Fibroblast of upper back skin (primary cell): ENCODE measurements around the gene TEX44.
"Not testable (repeated sequence)": the region's sequence is repeated elsewhere in the genome, so short reads cannot be mapped to it uniquely, and the experiment has no call there.

ENCODE experiments used
- DNase-seq: peaks from one replicate; pipeline ENCODE4 v3.0.0-alpha.2; 2013

TEX44 gene

DNA sequence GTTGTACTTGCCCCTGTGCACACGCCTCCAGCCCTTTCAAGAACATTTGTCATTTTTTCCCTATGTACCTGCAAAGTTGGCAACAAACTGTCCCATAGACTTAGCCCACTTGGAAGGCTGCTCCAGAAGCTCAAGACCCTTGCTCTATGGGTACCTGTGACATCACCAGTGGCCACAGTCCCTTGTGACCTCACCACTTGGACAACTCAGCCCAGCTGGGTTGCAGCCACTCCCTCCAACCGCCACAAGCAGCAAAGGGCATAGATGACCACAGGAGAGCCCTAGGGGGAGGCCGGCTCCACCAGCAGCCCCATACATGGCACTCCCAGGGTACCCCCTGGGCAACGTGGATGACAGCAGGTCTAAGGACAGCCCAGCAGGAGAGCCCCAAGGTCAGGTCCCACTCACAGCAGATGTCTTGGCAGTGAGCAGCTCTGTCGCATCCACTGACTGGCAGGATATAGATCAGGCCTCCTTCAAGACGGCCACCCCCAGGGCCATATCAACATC, at the start of gene TEX44:
Gene TEX44 (plus strand): TSS at position 229 of the 510 bp plus-strand sequence. CDS start 88 bp downstream, at position 317.
- no peak for DNase-seq

DNA sequence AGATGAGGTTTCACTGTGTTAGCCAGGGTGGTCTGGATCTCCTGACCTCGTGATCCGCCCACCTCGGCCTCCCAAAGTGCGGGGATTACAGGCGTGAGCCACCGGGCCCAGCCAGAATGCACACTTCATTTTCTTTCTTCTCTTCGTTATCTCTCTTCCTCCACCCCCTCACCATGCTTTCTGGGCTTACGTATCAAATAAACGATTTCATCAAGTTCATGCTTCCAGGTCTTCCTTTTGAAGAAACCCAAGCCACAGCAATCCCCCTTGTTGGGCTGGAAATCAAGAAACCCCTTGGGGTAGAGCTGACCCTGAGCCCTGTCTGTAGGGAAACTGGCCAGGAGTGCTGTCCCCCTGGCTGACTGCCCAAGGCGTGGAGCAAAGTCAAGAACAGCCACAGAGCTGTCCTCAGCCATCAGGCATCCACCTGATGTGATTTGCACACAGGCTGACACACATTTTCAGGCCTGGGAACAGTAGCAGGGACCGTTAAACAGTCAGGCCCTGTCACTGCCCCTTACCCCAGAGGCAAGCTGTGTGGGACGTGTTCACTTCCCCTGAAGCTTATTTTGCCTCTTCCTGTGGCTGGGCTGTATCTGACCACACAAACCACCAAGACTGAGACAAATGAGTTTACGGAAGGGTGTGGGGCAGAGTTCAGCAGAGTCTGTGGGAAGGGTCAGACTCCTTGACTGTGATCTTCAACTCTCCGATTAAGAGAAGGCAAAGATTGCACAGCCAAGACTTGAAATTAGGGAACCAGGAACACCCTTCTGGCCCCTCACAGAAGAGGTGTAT, 47.4 kb upstream of the TEX44 start:
- peak; percentile 15 for DNase-seq

DNA sequence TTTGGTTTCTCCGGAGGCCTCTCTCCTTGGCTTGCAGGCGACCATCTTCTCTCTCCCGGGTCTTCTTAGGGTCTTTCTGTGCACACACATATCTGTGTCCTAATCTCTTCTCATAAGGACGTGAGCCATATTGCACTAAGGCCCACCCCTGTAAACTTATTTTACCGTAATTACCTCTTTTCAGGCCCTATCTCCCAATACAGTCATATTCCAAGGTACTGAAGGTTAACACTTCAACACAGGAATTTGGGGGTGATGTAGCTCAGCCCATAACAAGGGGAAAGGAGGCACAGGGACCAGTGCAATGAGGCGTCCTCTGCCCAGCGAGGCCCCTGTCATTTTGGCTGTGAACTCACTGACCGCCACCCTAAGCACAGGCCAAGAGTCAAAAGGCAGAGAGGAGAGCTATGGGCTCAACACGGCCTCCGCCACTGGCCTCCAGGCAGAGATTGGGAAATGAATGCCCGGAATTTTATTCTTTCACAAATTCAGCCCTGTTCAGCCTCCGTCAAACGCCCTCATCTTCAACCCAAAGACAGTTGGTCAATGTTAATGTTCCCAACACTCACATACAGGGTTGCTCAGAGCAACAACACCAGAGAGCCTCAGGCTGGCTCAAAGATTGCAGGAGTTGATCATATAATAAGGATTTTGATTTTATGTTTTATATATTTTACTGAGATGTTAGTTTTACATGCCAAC, 46.5 kb upstream of the TEX44 start:
- no peak for DNase-seq

DNA sequence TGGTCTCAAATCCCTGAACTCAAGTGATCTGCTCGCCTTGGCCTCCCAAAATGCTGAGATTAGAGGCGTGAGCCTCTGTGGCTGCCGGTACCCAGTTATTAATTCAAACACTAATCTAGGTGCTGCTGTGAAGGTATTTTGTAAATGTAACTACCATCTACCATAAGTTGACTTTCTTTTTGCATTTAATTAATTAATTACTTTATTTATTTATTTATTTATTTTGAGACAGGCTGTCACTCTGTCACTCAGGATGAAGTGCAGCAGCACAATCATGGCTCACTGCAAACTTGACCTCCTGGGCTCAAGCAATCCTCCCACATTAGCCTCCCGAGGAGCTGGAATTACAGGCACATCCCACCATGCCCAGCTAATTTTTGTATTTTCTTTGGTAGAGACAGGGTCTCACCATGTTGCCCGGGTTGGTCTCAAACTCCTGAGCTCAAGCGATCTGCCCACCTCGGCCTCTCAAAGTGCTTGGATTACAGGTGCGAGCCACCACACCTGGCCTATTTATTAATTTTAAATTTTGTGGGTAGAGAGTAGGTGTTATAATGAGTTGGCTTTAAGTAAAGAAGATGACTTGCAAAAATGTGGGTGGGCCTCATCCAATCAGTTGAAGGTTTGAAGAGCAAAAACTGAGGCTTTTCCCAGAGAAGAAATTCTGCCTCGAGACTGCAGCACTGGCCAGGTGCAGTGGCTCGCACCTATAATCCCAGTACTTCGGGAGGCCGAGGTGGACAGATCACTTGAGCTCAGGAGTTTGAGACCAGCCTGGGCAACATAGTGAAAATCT, 45.2 kb upstream of the TEX44 start:
- DNase-seq: no peak

DNA sequence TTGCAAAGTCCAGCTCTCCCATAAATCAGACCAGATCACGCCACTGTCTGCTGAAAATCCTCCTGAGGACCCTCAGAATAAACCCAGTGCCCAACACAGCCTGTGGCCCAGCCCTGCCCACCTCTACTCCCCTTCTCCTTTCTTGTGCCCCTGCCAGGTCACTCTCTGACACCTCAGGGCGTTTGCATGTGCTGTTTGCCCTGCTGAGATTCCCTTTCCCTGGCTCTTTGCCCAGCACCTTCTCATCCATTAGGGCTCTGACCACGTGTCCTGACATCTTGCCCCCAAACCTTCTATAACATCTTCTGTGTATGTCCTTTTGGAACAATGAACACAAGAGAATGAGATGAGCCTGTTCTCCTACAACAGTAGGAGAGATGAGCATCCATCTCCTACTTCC, 43.9 kb upstream of the TEX44 start:
- no peak for DNase-seq

DNA sequence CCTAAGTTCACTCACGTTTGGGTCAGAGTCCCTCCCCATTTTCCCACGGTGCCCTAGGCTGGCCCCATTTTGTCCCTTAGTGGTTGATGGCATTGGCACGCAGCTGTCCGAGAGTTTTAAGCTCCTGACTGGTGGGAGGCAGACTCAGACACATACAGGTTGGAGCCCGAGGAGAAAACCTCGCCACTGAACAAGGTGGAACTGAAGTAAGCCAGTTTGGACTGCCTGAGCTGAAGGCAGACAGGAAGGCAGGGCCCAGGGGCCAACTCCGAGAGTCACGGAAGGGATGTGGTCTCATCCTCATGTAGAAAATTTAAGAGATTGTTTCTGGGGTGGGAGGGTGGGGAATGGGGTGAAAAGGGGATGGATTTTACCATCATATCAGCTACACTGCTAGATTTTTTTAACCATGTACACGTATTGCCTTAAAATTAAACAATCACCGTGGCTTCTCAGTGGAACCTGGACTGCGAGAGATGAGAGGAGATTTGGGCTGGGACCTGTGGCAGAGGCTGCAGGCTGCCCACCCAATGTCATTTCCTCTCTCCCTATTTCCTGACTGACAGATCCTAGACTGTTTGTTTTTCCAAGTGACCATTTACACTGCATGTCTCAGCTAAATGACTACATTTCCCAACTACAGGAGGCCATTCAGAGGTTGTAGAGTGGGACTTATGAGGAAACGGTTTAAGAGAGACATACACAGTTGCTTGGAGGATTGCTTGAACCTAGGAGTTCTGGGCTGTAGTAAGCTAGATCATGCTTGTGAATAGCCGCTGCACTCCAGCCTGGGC, 43.0 kb upstream of the TEX44 start:
- no peak for DNase-seq

DNA sequence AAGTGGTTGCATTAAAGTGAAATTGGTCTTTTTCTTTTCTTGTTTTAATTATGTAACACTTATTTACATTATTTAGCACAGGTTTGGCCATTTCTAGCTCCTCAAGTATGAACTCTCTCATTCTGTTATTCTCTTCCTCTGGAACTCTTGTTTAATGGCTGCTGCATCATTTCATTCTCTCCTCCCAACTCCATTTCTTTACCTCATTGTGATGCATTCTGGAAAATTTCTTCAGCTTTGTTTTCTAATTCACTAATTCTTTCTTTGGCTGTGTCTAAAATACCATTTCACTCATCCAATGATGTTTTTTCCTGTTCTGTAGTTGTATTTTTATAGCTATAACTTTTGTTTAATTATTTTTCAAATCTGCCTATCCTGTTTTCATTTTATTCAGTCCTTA, 39.9 kb upstream of the TEX44 start:
- no peak for DNase-seq

DNA sequence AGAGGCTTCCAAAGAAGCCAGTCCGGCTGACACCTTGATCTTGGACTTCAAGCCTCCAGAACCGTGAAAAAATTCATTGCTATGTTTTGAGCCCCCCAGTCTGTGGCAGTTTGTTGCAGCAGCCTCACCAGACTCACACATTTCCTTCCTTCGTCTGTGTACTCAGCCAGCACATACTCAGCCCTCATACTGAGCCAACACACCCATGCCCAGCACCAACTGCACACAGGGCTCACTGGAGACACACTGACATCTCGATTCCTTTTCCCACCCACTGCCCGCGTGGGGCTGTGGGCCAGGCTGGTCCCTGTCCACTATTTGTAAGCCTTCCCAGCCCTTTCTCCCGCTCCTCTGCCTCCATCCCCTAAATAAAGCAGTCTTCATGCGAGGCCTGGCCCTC, 38.3 kb upstream of the TEX44 start:
- no peak for DNase-seq

DNA sequence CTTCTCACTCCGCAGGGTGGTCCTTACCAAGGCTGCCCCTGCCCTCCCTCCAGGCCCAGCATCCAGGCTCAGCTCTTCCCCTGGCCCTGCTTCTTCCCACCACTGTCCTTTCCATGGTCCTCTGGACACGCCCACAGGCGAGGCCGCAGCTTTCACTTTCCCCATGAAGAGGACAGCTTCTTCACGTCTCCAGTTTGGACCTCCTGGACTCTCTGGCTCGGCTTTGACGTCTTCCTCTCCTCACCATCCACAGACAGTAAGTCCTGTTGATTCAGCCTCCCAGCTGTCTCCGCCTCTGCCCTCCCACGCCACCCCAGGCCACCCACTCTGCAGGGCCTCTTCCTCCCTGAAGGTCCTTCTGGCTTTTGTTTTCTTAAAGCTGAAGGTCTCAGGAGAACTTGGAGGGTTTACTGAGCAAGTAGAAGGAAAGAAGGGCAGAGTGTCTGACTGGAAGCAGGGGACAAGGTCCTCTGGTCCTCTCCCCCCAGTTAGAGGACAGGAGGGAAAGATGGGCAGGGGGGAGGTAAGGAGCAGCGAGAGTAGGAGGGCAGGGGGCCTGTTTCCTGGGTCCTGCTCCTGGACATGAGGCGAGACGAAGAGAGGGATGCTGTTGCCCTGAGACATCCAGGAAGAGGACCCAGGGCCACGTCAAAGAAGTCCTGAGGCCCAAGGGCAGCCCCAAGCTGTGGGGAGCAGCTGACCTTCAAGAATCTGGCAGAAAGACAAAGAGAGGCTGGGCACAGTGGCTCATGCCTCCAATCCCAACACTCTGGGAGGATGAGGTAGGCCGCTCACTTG, 37.7 kb upstream of the TEX44 start:
- DNase-seq: no peak

DNA sequence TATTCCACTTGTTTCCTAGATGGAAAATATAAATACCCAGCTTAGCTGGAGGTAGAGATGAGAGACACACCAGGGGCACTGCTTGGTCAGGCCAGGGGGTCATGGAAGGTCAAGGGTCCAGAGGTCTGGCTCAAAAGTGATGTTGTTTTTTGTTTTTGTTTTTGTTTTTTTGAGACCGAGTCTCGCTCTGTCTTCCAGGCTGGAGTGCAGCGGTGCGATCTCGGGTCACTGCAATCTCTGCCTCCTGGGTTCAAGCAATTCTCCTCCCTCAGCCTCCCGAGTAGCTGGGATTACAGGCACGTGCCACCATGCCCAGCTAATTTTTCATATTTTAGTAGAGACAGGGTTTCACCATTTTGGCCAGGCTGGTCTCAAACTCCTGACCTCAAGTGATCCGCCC, 36.2 kb upstream of the TEX44 start:
- DNase-seq: not testable (repeated sequence)

DNA sequence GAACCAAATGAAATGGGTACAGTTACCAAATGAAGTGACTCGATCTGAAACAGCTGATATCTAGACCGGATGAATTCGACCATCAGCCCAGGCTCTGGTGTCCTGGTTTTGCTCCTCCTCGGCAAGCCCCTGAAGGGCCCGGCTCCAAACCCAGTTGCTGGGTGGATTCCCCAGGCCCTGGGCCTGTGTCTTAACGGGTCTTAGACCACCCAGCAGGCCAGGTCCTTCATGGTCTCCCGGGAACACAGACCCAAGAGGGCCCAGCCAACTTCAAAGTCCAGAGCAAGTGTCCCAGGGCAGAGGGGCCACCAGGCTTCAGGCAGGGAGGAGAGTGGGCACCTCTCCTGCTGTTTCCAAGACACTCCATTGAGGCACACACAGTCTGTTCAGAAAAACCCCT, 35.7 kb upstream of the TEX44 start:
- no peak for DNase-seq

DNA sequence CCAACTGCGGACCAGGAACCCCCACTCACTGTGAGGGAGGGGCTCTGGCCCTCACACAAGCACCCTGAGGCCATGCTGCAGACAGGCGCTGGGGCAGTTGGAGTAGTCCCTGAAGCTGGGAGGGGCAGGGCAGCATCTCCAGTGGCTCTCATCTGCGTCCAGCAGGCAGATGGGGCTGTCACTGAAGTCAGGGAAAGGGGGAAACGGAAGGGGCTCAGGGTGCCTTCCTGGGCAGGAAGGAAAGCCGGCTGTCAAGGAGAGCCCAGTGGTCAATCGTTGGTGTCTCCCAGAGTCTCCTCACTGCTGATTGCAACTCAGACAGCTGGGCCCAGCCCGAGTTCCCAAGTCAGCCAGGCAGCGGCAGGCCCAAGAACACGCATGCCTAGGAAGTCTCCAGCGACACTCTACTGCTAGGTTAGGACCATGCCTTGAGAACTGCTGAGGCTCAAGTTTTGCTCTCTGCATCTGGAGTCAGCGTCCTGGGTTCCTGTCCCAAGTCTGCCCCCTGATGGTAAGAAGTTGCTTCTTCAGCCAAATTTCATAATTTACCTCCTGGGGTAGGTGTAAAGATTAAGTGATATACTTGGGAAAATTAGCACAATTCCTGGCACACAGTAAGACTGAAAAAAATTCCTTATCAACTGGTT, 35.0 kb upstream of the TEX44 start:
- peak; percentile 75 for DNase-seq

DNA sequence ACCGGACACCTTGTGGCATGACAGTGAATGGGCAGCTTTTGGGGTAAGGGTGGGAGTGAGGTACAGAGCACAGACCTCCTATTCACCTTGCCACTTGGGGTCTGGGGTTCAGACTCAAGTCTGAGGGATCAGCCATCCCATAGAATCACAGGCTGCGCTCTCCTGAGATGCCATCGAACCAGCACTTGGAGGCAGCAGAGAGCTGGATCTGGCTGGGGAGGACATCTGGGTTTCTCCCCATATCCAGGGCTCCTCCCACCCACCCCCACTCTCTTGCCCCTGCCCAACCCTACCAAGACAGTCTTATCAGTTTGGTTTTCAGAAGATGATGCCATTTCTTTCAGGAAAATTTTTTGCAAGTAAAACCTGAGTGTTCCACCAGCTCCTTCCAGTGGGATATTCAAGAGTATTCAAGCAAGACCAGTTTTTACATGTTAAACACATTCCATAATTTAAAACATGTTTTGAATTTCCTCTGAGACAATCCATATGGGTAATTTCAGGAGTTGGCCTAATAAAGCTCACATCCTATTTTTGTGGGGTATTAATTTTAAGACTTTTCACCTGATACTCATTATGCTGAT, 29.2 kb upstream of the TEX44 start:
- DNase-seq: peak; percentile 43

DNA sequence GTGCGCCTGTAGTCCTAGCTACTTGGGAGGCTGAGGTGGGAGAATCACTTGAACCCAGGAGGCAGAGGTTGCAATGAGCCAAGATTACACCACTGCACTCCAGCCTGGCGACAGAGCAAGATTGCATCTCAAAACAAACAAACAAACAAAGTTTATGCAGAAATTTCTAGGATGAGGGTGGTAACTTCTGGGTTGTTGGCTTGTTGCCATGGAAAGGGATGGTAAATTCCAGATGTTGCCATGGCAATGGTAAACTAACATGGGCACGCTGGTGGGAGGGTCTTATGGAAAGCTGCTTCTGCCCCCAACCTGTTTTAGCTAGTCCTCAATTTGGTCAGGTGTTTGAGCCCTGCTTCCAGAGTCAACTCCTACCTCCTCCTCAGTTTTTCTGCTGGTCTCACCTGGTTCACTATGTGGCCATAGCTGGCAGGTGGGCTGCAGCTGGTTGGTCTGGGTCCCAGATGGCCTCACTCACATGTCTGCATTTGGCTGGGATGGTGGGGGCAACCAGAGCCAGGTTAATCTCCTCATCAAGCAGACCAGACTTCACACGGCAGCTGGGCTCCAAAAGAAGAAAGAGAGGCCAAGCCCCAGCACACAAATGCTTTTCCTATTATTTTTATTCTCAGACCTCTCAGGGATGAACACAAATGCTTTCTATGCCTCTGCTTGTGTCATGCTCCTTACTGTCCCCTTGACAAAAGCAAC, 26.6 kb upstream of the TEX44 start:
- no peak for DNase-seq

DNA sequence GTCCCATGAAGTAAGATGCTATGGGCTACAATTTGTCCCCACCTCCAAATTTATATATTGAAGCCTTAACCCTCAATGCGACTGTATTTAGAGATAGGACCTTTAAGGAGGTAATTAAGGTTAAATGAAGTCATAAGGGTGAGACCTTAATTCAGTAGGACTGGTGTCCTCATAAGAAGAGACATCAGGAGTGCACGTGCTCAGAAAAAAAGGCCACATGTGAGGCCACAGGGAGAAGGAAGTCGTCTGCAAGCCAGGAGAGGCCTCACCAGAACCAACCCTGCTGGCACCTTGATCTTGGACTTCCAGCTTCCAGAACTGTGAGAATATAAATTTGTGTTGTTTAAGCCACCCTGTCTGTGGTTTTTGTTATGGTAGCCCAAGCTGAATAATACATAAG, 25.5 kb upstream of the TEX44 start:
- no peak for DNase-seq

DNA sequence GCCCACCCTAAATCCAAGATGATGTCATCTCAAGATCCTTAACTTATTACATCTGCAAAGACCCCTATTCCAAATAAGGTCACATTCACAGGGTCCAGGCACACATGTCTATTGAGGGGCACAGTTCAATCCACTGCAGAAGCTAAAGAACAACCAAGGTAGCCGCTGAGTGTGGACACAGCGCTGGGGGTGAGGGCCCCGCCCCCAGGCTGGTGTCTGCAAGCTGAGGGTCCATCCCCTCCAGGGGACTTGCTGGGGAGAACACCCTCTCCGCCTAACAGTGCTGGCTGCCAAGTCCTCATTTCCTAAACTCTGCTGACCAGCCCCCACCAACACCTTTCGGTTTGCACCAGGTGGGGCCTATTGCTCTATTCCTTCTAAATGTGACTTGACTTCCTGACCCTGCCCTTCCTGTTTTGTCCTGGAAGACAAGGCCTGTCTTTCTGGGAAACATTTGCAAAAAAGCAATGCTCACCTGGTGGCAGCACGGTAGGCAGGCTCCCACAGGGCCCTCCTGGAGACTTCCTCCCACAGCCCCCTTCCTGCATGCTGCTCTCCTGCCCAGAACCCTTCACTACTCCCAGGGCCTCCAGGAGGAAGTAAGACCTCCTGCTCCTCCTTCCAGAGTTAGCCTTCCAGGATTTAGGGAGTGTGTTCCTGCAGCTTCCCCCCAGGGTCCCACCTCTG, 24.4 kb upstream of the TEX44 start:
- DNase-seq: no peak

DNA sequence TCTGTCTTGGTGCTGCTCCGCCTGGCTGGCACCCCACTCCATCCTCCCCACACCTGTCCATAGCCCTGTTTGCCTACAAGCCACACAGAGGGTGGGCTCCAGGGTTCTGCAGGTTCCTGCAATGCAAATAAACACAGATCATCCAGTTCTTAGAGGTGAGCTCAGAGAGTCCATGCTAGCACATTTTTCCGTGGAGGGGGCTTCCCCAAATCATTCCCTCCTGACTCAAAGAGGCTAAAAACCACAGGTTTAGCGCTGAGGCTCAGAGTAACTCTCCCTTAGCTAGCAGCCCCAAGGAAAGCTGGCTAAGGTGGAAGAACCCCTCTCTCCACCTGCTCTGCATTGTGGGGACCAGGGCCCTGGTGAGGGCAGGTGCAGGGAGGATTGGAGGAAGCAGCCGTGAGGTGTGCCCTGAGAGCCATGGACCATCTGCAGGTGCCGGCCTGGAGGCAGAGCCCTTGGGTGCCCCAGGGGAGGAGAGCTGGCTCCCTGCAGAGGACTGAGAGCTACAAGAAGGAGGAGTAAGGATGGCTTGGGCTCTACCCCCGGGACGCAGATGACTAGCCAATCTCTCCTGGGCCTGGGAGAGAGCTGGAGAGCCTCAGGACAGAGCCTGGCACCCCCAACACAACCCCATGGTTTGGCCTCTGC, 23.8 kb upstream of the TEX44 start:
- no peak for DNase-seq

DNA sequence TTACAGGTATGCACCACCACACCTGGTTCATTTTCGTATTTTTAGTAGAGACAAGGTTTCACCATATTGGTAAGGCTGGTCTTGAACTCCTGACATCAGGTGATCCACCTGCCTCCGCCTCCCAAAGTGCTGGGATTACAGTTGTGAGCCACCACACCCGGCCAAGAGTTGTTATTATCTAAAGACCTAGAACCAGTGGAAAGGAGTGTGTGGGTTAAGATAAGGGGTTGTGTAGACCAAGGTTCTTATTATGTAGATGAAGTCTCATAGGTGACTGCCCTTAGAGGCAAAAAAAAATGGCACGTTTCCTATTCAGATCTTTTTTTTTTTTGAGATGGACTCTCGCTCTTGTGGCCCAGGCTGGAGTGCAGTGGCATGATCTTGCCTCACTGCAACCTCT, 21.7 kb upstream of the TEX44 start:
- DNase-seq: not testable (repeated sequence)

DNA sequence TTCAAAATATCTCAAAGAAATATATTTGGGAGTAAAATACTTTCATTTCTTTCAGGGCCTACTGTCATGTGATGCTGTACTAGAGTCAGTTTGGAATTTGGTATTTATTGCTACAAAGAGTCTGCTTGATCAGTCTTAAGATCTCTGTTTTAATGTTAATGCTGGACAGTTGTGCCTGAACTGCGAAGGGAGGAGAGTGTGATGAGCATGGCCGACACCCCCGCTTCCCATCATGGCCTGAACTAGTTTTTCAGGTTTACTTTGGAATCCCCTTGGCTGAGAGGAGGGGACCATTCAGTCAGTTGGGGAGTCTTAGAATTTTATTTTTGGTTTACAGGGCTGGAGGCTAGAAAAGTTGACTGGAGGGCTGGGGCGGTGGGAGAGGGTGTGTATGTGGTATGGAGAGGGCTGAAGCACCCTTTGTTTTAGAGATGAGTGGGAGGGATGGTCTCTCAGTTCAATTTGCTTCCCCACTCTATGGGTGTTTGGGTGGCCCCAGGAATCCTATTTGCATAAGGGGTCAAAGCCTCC, 20.9 kb upstream of the TEX44 start:
- DNase-seq: no peak
